HG02870 (cell line): Measurements from ENCODE around the gene MASP1.

ENCODE experiments used
- ATAC-seq: cut with Tn5 transposase; IDR thresholded peaks from one replicate; pipeline ENCODE4 v1.9.1; 2021; ENCODE audit warnings: mild to moderate bottlenecking, moderate library complexity; ENCODE audit not compliant: unreplicated experiment

MASP1 gene, protein sequence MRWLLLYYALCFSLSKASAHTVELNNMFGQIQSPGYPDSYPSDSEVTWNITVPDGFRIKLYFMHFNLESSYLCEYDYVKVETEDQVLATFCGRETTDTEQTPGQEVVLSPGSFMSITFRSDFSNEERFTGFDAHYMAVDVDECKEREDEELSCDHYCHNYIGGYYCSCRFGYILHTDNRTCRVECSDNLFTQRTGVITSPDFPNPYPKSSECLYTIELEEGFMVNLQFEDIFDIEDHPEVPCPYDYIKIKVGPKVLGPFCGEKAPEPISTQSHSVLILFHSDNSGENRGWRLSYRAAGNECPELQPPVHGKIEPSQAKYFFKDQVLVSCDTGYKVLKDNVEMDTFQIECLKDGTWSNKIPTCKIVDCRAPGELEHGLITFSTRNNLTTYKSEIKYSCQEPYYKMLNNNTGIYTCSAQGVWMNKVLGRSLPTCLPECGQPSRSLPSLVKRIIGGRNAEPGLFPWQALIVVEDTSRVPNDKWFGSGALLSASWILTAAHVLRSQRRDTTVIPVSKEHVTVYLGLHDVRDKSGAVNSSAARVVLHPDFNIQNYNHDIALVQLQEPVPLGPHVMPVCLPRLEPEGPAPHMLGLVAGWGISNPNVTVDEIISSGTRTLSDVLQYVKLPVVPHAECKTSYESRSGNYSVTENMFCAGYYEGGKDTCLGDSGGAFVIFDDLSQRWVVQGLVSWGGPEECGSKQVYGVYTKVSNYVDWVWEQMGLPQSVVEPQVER

GRCh38 chr3:187291512-187292132 lies at the start of gene MASP1:
Gene MASP1, minus strand, starts transcription at chr3:187291737. Its CDS starts 105 bp downstream, at chr3:187291632.
- no peak for ATAC-seq

GRCh38 chr3:187340578-187340977 lies 49.0 kb upstream of the MASP1 start:
- ATAC-seq: no peak

- ATAC-seq: no peak
Observed at GRCh38 chr3:187336322-187336721, 44.8 kb upstream of the MASP1 start.

DNA sequence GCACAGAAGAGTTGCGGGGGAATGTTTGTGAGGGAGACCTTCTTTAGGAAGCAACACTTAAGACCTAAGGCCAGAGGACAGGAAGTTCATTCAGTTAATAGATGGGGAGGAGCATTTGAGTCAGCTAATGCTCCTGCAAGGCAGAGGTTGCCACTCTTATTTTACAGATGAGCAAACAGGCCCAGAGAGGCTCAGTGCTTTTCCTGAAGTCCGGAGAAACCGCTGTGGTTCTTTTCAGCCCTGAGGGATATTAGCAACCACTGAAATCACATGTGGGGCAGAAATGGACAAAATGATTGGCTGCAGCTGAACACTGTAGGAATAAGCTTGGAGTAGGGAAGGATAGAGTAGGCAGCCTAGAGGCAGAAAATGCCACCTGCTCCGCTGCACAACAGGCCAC lies 43.4 kb upstream of the MASP1 start:
- no peak for ATAC-seq

GRCh38 chr3:187328691-187329090 lies 37.2 kb upstream of the MASP1 start:
- ATAC-seq: no peak

DNA sequence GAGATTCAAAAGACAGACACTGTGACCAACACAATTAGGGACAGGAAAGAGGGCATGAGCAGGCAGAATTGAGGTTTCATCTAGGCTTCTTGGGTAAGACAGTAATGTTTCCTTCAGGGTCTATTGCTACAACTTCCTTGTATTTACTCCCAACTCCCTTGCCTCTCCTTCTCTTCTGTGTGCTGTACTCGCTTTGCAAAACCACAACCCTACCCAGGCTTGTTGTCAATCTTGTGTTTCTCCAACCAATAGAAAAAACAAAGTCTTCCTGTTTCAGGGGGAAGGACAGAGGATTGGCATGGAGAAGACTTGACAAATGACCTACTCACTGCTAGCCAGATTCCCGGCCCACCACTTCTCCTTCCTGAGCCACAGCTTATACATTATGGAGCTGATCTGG lies 36.3 kb upstream of the MASP1 start:
- ATAC-seq: no peak

DNA sequence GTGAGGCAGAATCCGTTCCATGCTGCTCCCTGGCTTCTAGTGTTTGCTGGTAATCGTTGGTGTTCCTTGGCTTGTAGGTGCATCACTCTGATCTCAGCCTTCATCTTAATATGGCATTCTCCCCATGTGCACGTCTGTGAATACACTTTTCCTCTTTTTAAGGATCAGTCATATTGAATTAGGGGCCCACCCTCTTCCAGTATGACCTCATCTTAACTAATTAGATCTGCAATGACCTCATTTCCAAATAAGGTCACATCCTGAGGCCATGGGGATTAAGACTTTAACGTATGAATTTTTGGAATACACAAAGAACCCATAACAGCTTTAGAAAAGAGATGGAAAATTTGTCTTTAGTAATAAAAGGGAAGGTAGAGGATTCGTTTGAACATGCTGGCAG lies 34.1 kb upstream of the MASP1 start:
- ATAC-seq: no peak

DNA sequence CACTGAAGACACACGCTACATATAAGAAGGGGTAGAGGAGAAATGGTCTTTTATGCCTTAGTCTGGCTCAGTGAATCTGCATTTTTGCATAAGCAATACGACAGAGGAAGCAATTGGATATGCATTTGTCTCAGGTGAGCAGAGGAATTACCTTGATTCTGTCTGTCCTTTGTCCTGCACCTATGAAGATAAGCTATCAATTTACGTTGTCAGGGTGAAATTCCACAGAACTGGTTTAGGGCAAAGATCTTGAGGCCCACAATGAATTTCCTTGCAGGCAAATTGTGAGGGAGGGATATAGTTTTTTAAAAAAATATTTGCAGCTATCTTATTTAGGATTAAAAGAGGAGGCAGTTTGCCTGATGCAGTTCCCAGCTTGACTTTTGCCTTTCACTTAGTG lies 31.6 kb upstream of the MASP1 start:
- no peak for ATAC-seq

DNA sequence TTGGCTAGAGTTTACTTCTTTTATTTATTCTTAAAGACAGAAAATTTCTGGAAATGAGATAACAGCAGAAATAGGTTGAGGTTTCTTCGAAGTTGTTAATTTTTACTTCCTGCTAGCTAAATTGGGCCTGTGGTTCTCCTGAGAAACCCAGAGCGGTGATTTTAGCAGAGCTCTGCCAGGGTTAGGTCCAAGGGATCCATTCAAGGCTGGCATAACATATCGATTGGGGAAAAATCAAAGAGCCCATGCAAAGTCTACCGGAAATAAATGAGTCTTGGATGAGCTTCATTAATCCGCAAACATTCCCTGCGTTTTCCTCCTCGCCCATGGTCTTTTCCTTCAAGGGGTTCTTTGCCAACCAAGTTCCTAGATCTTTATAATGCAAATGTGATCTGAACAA lies 30.8 kb upstream of the MASP1 start:
- no peak for ATAC-seq

DNA sequence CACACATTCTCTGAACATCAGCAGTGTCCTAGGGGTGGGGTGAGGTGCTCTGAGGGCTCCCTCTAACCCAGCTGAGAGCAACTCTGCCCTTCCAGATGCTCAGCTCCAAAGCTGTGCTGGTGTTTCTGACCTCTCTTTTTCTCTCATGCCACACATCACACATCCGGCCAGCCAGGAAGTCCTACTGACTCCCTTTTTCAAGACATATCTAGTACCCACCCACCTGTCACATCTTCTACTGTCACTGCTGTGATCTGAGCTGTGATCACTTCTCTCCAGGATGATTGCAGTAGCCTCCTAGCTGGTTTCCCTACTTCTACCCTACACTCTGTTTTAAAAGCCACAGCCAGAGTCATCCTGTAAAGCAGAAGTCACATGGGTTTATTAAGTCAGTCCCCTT lies 30.2 kb upstream of the MASP1 start:
- ATAC-seq: no peak

DNA sequence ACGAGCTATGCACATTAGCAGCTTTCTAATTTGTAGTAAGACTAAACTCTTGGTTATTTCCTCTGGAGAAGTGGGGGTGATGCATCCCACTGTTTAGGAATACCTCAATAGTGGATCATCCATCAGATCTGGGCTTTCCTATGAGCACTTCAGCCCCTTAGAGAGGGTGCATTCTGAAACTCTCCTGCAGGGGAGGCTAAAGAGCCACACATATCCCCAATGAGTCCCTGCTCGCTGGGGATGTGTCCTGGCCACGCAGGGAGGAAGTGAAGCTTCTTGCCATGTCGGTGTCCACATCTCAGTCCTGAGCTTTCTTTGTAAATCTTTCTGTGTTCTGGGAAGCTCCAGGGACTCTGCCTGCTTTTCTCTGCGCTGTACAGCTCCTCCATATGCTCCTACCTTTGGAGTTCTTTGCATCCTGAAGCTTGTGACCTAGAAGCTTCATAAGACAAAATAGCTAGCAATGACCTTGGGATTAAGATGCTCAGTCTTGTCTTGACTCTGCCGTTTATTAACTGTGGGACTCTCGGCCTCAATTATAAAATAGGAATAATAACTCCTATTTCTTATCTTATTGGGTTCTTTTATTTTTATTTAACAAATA lies 28.3 kb upstream of the MASP1 start:
- peak; percentile 57 for ATAC-seq

- ATAC-seq: no peak
Observed at GRCh38 chr3:187318819-187319616, 27.5 kb upstream of the MASP1 start.

- ATAC-seq: no peak
Observed at GRCh38 chr3:187315872-187316271, 24.3 kb upstream of the MASP1 start.

- no peak for ATAC-seq
Observed at GRCh38 chr3:187314176-187314575, 22.6 kb upstream of the MASP1 start.

DNA sequence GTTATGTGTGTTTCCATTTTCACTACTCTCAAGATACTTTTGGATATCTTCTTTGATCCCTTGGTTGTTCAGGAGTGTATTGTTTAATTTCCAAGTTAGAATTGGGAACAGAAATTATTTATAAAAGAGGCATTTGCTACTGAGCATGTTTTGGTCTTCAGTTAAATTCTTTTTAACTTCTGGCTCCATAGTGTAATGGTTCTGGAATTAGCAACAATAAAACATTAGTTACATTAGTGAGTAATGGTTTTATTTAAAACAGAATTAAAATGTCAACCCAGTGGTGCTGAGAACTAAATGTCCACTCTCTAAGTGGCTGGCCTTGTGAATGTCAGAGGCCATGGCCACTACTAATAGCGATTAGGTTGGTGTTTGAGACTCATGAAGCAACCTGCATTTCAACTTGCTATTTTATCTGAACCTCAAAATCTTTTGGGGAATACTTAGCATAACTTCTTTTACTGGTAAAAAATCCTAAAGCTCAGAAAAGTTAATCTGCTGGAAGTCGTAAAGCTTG lies 19.5 kb upstream of the MASP1 start:
- no peak for ATAC-seq

DNA sequence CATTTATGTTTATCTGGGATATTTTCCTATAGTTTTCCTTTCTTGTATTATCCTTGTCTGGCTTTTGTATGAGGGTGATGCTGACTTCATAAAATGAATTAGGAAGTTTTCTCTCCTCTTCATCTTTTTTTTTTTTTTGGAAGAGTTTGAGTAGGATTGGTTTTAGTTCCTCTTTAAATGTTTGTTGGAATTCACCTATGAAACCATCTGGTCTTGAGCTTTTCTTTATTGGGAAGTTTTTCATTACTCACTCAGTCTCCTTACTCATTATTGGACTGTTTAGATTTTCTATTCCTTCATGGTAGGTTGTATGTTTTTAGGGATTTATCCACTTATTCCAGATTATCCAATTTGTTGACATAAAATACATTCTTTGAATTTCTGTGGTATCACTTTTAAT lies 18.7 kb upstream of the MASP1 start:
- ATAC-seq: no peak

DNA sequence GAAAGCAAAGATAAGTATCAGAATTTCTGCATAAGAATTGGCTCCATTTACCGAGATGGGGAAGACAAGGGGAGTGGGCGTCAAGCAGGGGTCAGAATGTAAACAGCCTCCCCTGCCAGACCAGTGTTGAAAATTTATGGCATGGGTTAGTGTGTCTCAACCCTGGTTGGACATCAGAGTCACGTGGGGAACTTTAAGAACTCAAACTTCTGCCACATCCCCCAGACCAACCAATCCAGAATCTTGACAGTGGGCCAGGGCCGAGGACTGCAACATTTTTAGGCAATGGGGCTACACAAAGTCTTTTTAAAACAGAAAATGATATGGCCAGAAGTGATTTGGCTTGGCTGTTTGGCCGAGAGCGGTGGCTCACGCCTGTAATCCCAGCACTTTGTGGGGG lies 14.3 kb upstream of the MASP1 start:
- ATAC-seq: no peak

DNA sequence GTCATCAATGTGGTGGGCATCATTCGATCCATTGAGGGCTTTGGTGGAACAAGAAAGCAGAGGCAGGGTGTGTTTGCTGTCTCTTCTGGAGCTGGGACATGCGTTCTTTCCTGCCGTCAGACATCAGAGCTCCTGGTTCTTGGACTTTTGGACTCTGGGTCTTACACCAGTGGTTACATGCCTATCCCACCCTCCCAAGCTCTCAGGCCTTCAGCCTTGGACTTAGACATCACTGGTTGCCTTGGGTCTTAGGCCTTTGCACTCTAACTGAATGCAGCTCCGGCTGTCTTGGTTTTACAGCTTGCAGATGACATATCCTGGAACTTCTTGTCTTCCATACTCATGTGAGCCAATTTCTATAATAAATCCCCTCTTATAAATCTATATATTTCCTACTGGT lies 8.1 kb upstream of the MASP1 start:
- no peak for ATAC-seq

DNA sequence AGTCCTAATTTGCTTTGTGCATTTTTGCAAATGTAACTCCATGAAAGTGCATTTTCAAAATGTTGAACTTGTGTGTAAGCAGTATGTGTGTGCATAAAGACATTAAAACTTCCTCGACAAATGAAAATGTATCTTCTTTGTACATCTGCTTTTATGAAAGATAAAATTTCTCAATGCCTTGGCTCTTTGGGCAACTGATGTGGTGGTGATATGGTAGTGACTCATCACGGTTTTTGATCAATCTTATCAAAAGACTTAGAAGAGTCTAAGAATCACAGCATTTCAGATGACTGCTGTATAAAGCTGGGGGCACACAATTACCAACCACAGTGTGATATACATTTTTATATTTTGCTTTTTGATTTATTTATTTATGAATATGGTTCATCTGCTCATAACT lies 5.4 kb upstream of the MASP1 start:
- ATAC-seq: no peak

DNA sequence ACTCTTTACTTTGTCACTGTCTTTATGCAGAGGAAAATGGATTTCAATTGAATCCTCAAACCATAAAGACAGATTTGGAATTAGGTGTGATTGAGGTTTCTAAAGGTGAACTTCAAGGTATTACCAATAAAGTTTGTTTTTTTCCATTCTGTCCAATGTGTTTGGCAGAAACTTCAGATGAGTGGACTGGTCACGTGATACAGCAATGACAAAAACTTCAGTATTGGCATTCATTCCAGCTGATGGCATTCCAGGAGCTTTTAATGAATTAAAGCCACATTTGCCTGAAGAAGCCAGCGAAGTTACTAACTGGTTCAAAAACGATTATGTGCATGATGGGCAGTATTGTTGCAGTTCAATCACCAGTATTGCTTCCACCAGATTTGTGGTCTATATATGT lies 4.5 kb upstream of the MASP1 start:
- no peak for ATAC-seq
